Fibroblast of lung (primary cell): ENCODE measurements around the gene TBC1D5. TPM values are rescaled to one million over a fixed set of nuclear protein-coding genes. Genes with fewer than 3 reads are reported as not detected.

ENCODE experiments used
- DNase-seq, 2 donors: peaks; one replicate each; pipeline versions ENCODE4 v3.0.0 to v3.0.0-alpha.2; 2010; ENCODE audit warnings: low read depth in 2 of 2
- H2AFZ ChIP-seq: 2 replicates; pipeline ENCODE4 v1.5.1; 2012; ENCODE audit warnings: low read length, control low read depth, inconsistent platforms
- H3K27ac ChIP-seq: 2 replicates; pipeline ENCODE4 v1.5.1; 2011; ENCODE audit warnings: low read length, control low read depth; ENCODE audit not compliant: insufficient read depth
- H3K27me3 ChIP-seq: 2 replicates; pipeline ENCODE4 v1.5.1; 2011; ENCODE audit warnings: mild to moderate bottlenecking, low read length; ENCODE audit not compliant: control insufficient read depth, insufficient read depth
- H3K36me3 ChIP-seq: 2 replicates; pipeline ENCODE4 v1.5.1; 2011; ENCODE audit warnings: low read length; ENCODE audit not compliant: control insufficient read depth, insufficient read depth
- H3K4me1 ChIP-seq: 2 replicates; pipeline ENCODE4 v1.5.1; 2011; ENCODE audit warnings: low read length; ENCODE audit not compliant: control insufficient read depth, insufficient read depth; ENCODE audit errors: extremely low read depth
- H3K4me2 ChIP-seq: 2 replicates; pipeline ENCODE4 v1.5.1; 2011; ENCODE audit warnings: low read length, control low read depth; ENCODE audit not compliant: insufficient read depth; ENCODE audit errors: extremely low read depth
- H3K4me3 ChIP-seq, 4 experiments: fragments of 200-600 bp in 1 of 4; sonication (generic) in 1 of 4; replicated peaks in 1 of 4; 2 replicates each; pipeline ENCODE4 v1.5.1; 2011 to 2016; ENCODE audit warnings: low read length in 4 of 4, low read depth in 3 of 4, mild to moderate bottlenecking in 3 of 4, control low read depth in 2 of 4, inconsistent platforms in 1 of 4, mixed read lengths in 1 of 4; ENCODE audit not compliant: insufficient read depth in 1 of 4; ENCODE audit errors: control extremely low read depth in 1 of 4
- H3K79me2 ChIP-seq: 2 replicates; pipeline ENCODE4 v1.5.1; 2012; ENCODE audit warnings: mild to moderate bottlenecking, low read length, inconsistent platforms; ENCODE audit not compliant: control insufficient read depth, insufficient read depth
- H3K9ac ChIP-seq: 2 replicates; pipeline ENCODE4 v1.5.1; 2011; ENCODE audit warnings: mild to moderate bottlenecking, low read length, control low read depth; ENCODE audit not compliant: insufficient read depth
- H3K9me3 ChIP-seq: 2 replicates; pipeline ENCODE4 v1.5.1; 2012; ENCODE audit warnings: low read depth, low read length; ENCODE audit not compliant: control insufficient read depth, insufficient read depth
- H4K20me1 ChIP-seq: 2 replicates; pipeline ENCODE4 v1.5.1; 2011; ENCODE audit warnings: low read length; ENCODE audit not compliant: control insufficient read depth, insufficient read depth; ENCODE audit errors: extremely low read depth
- EZH2 ChIP-seq: IDR thresholded peaks from 2 replicates; pipeline ENCODE4 v1.5.1; 2012; ENCODE audit warnings: low read length, control low read depth, mild to moderate bottlenecking; ENCODE audit errors: missing control alignments
- polyA plus RNA-seq, 2 donors: library from polyadenylated mRNA; depleted of rRNA in 1 of 2; stranded (reverse) in 1 of 2; unstranded in 1 of 2; fragments of >200 nt; gene quantifications; 2 replicates each; pipeline ENCODE4 v1.2.1, GENCODE V29; 2011 to 2012; ENCODE audit warnings: missing spikeins in 1 of 2
- total RNA-seq: library from RNA; depleted of rRNA; stranded (reverse); fragments of >200 nt; gene quantifications from 2 replicates; pipeline ENCODE4 v1.2.1, GENCODE V29; 2014
- TF ChIP-seq, protein P1 (sequence below), 2 donors: IDR thresholded peaks in 1 of 2; conservative IDR thresholded peaks in 1 of 2; 1 replicate in 1 of 2; 2 replicates in 1 of 2; pipeline ENCODE4 v1.5.1; 2011 to 2012; ENCODE audit warnings: low read length in 2 of 2, control low read depth in 1 of 2, inconsistent platforms in 1 of 2, low read depth in 1 of 2, mild to moderate bottlenecking in 1 of 2

The TBC1D5 gene
- total and polyA plus RNA-seq, 2 donors (not counting 1 experiment from before 2014, with no cell fraction given): 43.6 to 129 TPM

DNA sequence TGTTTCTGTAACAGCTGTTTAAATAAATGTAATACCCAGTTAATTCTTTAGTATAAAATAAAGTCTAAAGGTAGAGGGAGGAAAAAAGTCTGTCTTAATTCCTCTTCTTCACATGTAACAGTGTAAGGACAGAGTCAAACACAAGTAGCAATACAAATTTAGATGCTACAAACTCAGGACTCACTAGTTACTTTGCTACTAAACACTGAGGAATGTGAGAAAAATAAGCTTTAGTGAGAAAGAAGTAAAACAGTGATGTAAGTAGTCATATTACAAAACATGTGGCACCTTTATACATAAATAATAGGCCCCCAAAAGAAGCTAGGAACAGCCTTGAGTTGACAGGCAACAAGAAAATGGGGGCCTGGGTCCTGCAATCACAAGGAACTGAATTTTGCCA is 113.0 kb downstream of the TBC1D5 start:
- H3K9ac ChIP-seq: no peak overlapping the region
- DNase-seq: no peak
- H4K20me1 ChIP-seq: no peaks in the 10 kb centered on the region
- no peaks in the 10 kb centered on the region for H3K9me3 ChIP-seq
- no peaks in the 10 kb centered on the region for H3K79me2 ChIP-seq
- no peak overlapping the region for H2AFZ ChIP-seq
- no peak for TF ChIP-seq EZH2
- TF ChIP-seq, protein P1, sequence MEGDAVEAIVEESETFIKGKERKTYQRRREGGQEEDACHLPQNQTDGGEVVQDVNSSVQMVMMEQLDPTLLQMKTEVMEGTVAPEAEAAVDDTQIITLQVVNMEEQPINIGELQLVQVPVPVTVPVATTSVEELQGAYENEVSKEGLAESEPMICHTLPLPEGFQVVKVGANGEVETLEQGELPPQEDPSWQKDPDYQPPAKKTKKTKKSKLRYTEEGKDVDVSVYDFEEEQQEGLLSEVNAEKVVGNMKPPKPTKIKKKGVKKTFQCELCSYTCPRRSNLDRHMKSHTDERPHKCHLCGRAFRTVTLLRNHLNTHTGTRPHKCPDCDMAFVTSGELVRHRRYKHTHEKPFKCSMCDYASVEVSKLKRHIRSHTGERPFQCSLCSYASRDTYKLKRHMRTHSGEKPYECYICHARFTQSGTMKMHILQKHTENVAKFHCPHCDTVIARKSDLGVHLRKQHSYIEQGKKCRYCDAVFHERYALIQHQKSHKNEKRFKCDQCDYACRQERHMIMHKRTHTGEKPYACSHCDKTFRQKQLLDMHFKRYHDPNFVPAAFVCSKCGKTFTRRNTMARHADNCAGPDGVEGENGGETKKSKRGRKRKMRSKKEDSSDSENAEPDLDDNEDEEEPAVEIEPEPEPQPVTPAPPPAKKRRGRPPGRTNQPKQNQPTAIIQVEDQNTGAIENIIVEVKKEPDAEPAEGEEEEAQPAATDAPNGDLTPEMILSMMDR (conservative IDR thresholded peaks at IDR 0.05 in 1 of 2, IDR thresholded peaks at IDR 0.05 in 1 of 2; ENCODE audit: low read depth in 1 of 2, low read length in 2 of 2): no peak
- H3K4me3 ChIP-seq: no peak overlapping the region
- no peak overlapping the region for H3K27ac ChIP-seq
- H3K36me3 ChIP-seq: no peaks in the 10 kb centered on the region
- H3K4me2 ChIP-seq: no peak overlapping the region
- H3K27me3 ChIP-seq: no peaks in the 10 kb centered on the region
- peaks cover 2% of the 10 kb centered on the region for H3K4me1 ChIP-seq

DNA sequence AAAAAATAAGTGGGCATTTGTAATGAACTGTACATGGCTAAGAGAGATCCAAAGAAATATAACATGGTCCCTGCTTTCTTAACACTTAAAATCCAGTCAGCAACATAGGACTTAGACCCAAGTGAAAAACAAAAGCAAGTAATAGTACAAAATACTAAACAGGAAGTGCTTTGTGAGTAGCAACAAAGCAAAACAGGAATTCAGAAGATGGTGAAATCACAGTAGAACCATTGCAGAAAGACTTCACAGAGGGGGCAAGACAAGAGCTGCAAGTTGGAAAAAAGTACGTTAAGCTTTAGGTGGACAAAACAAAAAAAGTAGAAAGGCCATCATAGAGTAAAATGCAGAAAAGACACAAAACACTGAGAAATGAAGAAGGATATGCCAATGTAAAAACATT is 116.0 kb downstream of the TBC1D5 start:
- no peak for DNase-seq
- TF ChIP-seq, protein P1 (conservative IDR thresholded peaks at IDR 0.05 in 1 of 2, IDR thresholded peaks at IDR 0.05 in 1 of 2; ENCODE audit: low read depth in 1 of 2, low read length in 2 of 2): no peak
- TF ChIP-seq EZH2: no peak

DNA sequence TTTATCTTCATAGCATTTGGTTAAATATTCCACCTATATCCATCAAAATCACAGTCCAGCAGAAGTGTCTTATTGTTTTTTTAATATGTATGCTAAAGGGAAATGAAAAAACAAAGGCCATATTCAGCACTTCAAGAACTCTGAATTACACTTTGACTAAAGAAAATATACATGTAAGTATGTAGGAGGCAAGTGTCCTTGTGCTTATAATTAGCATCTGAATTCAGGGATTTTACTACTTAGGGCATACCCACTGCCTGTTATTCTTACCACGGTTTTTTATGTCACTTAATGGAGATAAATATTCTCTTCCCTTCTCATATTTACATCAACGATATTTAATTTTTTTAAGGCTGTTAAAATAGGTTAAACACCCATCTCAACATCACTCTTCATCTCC is 117.3 kb downstream of the TBC1D5 start:
- no peak overlapping the region for H3K9ac ChIP-seq
- H3K4me3 ChIP-seq: no peak overlapping the region
- DNase-seq: no peak
- H3K36me3 ChIP-seq: no peaks in the 10 kb centered on the region
- no peaks in the 10 kb centered on the region for H3K9me3 ChIP-seq
- TF ChIP-seq, protein P1 (conservative IDR thresholded peaks at IDR 0.05 in 1 of 2, IDR thresholded peaks at IDR 0.05 in 1 of 2; ENCODE audit: low read depth in 1 of 2, low read length in 2 of 2): no peak
- TF ChIP-seq EZH2: no peak
- no peak overlapping the region for H3K27ac ChIP-seq
- H4K20me1 ChIP-seq: no peaks in the 10 kb centered on the region
- H3K79me2 ChIP-seq: no peaks in the 10 kb centered on the region
- peaks cover 2% of the 10 kb centered on the region for H3K4me1 ChIP-seq
- H2AFZ ChIP-seq: no peak overlapping the region
- H3K4me2 ChIP-seq: no peak overlapping the region
- no peaks in the 10 kb centered on the region for H3K27me3 ChIP-seq

More for the DNA sequence above, 116.0 kb downstream of the TBC1D5 start:
- Histone ChIP-seq H3K9ac (no peak overlapping the region), H3K27ac (no peak overlapping the region), H3K9me3 (no peaks in the 10 kb centered on the region), H3K4me1 (peaks cover 2% of the 10 kb centered on the region), H2AFZ (no peak overlapping the region), H3K4me2 (no peak overlapping the region), H3K36me3 (no peaks in the 10 kb centered on the region), H3K4me3 (no peak overlapping the region), H4K20me1 (no peaks in the 10 kb centered on the region), H3K79me2 (no peaks in the 10 kb centered on the region), H3K27me3 (no peaks in the 10 kb centered on the region)
